ENCODE measurements around the gene GRK5. TPM values are rescaled to one million over a fixed set of nuclear protein-coding genes. Genes with fewer than 3 reads are reported as not detected.

GRK5 gene
- polyA plus RNA-seq, 1 donor from 2014 or later = 34.9 TPM

DNA sequence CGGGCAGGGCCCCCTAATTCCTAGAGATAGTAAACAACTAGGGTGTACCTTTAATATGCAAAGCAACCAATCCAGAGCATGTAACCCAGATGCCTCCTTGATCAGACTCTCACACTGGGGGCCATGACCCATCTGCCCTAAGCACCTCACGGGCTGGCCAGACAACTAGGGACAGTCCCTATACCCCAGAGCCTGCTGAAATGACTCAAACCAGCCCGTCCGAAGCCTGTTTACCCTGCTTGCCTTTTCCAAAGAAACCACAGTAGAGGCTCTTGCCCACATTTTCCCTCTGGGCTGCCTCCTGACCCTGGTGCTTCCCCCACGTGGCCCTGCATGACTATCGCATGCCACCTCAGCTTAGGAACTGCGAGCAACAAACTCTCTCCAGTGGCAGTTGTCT lies 288.9 kb downstream of the GRK5 start:
- H3K4me2 ChIP-seq (ENCODE audit: low read length) = no peak overlapping the region
- H3K9me2 ChIP-seq (ENCODE audit: insufficient read depth, low read length) = no peaks in the 10 kb centered on the region
- TF ChIP-seq, protein P1, sequence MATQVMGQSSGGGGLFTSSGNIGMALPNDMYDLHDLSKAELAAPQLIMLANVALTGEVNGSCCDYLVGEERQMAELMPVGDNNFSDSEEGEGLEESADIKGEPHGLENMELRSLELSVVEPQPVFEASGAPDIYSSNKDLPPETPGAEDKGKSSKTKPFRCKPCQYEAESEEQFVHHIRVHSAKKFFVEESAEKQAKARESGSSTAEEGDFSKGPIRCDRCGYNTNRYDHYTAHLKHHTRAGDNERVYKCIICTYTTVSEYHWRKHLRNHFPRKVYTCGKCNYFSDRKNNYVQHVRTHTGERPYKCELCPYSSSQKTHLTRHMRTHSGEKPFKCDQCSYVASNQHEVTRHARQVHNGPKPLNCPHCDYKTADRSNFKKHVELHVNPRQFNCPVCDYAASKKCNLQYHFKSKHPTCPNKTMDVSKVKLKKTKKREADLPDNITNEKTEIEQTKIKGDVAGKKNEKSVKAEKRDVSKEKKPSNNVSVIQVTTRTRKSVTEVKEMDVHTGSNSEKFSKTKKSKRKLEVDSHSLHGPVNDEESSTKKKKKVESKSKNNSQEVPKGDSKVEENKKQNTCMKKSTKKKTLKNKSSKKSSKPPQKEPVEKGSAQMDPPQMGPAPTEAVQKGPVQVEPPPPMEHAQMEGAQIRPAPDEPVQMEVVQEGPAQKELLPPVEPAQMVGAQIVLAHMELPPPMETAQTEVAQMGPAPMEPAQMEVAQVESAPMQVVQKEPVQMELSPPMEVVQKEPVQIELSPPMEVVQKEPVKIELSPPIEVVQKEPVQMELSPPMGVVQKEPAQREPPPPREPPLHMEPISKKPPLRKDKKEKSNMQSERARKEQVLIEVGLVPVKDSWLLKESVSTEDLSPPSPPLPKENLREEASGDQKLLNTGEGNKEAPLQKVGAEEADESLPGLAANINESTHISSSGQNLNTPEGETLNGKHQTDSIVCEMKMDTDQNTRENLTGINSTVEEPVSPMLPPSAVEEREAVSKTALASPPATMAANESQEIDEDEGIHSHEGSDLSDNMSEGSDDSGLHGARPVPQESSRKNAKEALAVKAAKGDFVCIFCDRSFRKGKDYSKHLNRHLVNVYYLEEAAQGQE (IDR thresholded peaks at IDR 0.05; ENCODE audit: borderline replicate concordance) = no peak
- TF ChIP-seq MXI1 (conservative IDR thresholded peaks at IDR 0.05; ENCODE audit: poor library complexity, severe bottlenecking) = no peak
- TF ChIP-seq EP300 (conservative IDR thresholded peaks at IDR 0.05; ENCODE audit: poor library complexity, severe bottlenecking) = no peak
- no peak for TF ChIP-seq EZH2 (IDR thresholded peaks at IDR 0.05; ENCODE audit: borderline replicate concordance, insufficient read depth, low read length, poor library complexity, severe bottlenecking)
- no peak for TF ChIP-seq TAF1 (IDR thresholded peaks at IDR 0.05; ENCODE audit: low read depth)
- TF ChIP-seq, protein P2, sequence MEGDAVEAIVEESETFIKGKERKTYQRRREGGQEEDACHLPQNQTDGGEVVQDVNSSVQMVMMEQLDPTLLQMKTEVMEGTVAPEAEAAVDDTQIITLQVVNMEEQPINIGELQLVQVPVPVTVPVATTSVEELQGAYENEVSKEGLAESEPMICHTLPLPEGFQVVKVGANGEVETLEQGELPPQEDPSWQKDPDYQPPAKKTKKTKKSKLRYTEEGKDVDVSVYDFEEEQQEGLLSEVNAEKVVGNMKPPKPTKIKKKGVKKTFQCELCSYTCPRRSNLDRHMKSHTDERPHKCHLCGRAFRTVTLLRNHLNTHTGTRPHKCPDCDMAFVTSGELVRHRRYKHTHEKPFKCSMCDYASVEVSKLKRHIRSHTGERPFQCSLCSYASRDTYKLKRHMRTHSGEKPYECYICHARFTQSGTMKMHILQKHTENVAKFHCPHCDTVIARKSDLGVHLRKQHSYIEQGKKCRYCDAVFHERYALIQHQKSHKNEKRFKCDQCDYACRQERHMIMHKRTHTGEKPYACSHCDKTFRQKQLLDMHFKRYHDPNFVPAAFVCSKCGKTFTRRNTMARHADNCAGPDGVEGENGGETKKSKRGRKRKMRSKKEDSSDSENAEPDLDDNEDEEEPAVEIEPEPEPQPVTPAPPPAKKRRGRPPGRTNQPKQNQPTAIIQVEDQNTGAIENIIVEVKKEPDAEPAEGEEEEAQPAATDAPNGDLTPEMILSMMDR (IDR thresholded peaks at IDR 0.05; ENCODE audit: poor library complexity, severe bottlenecking) = no peak
- no peak for TF ChIP-seq RAD21 (conservative IDR thresholded peaks at IDR 0.05)
- TF ChIP-seq POLR2AphosphoS5 (IDR thresholded peaks at IDR 0.05) = no peak
- TF ChIP-seq SMC3 (conservative IDR thresholded peaks at IDR 0.05; ENCODE audit: poor library complexity) = no peak
- no peaks in the 10 kb centered on the region for H3F3A ChIP-seq (ENCODE audit: insufficient read depth, low read length, poor library complexity, severe bottlenecking)
- H3K27me3 ChIP-seq (ENCODE audit: insufficient read depth, low read depth, low read length) = no peaks in the 10 kb centered on the region
- H3K4me3 ChIP-seq (ENCODE audit: low read length) = no peak overlapping the region
- no peak overlapping the region for H3K27ac ChIP-seq (ENCODE audit: low read length)
- no peaks in the 10 kb centered on the region for H3K36me3 ChIP-seq (ENCODE audit: insufficient read depth, low read length)
- H3K9me3 ChIP-seq (ENCODE audit: low read length) = no peaks in the 10 kb centered on the region
- no peak overlapping the region for H2AFZ ChIP-seq (ENCODE audit: low read depth, low read length)
- no peak overlapping the region for H3K9ac ChIP-seq (ENCODE audit: low read length)
- H3K79me2 ChIP-seq (replicated peaks; ENCODE audit: insufficient read depth, low read length) = no peaks in the 10 kb centered on the region
- no peaks in the 10 kb centered on the region for H4K20me1 ChIP-seq (ENCODE audit: insufficient read depth)

DNA sequence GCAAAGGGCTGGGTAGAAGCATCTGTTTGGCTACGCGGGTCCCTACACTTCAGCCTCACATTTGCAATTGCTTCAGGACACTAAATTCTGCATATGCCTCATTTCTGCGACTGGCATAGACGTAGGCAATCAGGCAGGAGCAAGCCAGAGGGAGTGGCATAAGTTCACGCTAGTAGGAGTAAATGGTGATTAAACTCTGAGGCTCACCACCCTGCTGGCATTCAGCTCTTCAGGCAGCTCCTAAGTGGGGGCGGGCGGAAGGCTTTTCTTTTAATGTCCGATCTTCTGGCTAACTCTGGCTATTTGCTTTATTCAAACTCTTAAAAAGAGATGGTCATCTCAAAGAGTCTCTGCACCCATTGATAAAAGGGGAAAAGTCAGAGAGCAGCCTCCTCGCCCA lies 289.9 kb downstream of the GRK5 start:
- no peaks in the 10 kb centered on the region for H3K36me3 ChIP-seq (ENCODE audit: insufficient read depth, low read length)
- H3K27me3 ChIP-seq (ENCODE audit: insufficient read depth, low read depth, low read length) = no peaks in the 10 kb centered on the region
- TF ChIP-seq SMC3 (conservative IDR thresholded peaks at IDR 0.05; ENCODE audit: poor library complexity) (no peak), MXI1 (conservative IDR thresholded peaks at IDR 0.05; ENCODE audit: poor library complexity, severe bottlenecking) (no peak), EP300 (conservative IDR thresholded peaks at IDR 0.05; ENCODE audit: poor library complexity, severe bottlenecking) (no peak), TAF1 (IDR thresholded peaks at IDR 0.05; ENCODE audit: low read depth) (no peak), RAD21 (conservative IDR thresholded peaks at IDR 0.05) (no peak), EZH2 (IDR thresholded peaks at IDR 0.05; ENCODE audit: borderline replicate concordance, insufficient read depth, low read length, poor library complexity, severe bottlenecking) (no peak)
- TF ChIP-seq, protein P2 (IDR thresholded peaks at IDR 0.05; ENCODE audit: poor library complexity, severe bottlenecking) = no peak
- TF ChIP-seq, protein P1 (IDR thresholded peaks at IDR 0.05; ENCODE audit: borderline replicate concordance) = no peak
- H3F3A ChIP-seq (ENCODE audit: insufficient read depth, low read length, poor library complexity, severe bottlenecking) = no peaks in the 10 kb centered on the region
- H3K4me3 ChIP-seq (ENCODE audit: low read length) = no peak overlapping the region
- no peaks in the 10 kb centered on the region for H3K9me2 ChIP-seq (ENCODE audit: insufficient read depth, low read length)
- H3K4me2 ChIP-seq (ENCODE audit: low read length) = no peak overlapping the region
- H2AFZ ChIP-seq (ENCODE audit: low read depth, low read length) = no peak overlapping the region
- H4K20me1 ChIP-seq (ENCODE audit: insufficient read depth) = no peaks in the 10 kb centered on the region
- H3K27ac ChIP-seq (ENCODE audit: low read length) = no peak overlapping the region
- H3K79me2 ChIP-seq (replicated peaks; ENCODE audit: insufficient read depth, low read length) = no peaks in the 10 kb centered on the region
- no peak overlapping the region for H3K9ac ChIP-seq (ENCODE audit: low read length)
- no peaks in the 10 kb centered on the region for H3K9me3 ChIP-seq (ENCODE audit: low read length)
